GM12878 (cell line): ENCODE data around the gene RAP1GDS1. TPM values are rescaled to one million over a fixed set of nuclear protein-coding genes. Genes with fewer than 3 reads are reported as not detected.

Experiments
- CEBPB ChIP-seq, 2 experiments: fragments of 150-350 bp in 1 of 2; IDR thresholded peaks; 2 replicates each; pipeline ENCODE4 v1.6.1; 2012 to 2014; ENCODE audit warnings: low read depth in 2 of 2, low read length in 2 of 2, borderline replicate concordance in 1 of 2, inconsistent platforms in 1 of 2
- CHD4 ChIP-seq: fragments of 200-600 bp; sonication (generic); IDR thresholded peaks from 2 replicates; pipeline ENCODE4 v1.6.1; 2016; ENCODE audit warnings: mild to moderate bottlenecking
- CREM ChIP-seq: IDR thresholded peaks from 2 replicates; pipeline ENCODE4 v1.6.1; 2014; ENCODE audit warnings: antibody characterized with exemption, low read depth
- EGR1 ChIP-seq, 2 experiments: IDR thresholded peaks; 1 replicate in 1 of 2; 2 replicates in 1 of 2; pipeline ENCODE4 v1.6.1; 2011 to 2012; ENCODE audit warnings: low read depth in 2 of 2, low read length in 2 of 2, borderline replicate concordance in 1 of 2, mild to moderate bottlenecking in 1 of 2, moderate library complexity in 1 of 2
- IKZF1 ChIP-seq: fragments of 450-650 bp; conservative IDR thresholded peaks from 2 replicates; pipeline ENCODE4 v1.6.1; 2017; ENCODE audit warnings: antibody characterized with exemption, mild to moderate bottlenecking
- IRF4 ChIP-seq: IDR thresholded peaks from 2 replicates; pipeline ENCODE4 v1.6.1; 2011; ENCODE audit warnings: low read depth, low read length
- MEF2B ChIP-seq: fragments of 450-650 bp; IDR thresholded peaks from 2 replicates; pipeline ENCODE4 v1.6.1; 2018; ENCODE audit warnings: mild to moderate bottlenecking, moderate library complexity; ENCODE audit not compliant: partially characterized antibody, poor library complexity, severe bottlenecking
- NFYA ChIP-seq: IDR thresholded peaks from 2 replicates; pipeline ENCODE4 v1.6.1; 2011; ENCODE audit warnings: low read depth, mild to moderate bottlenecking, low read length, improper control_type of control experiment, borderline replicate concordance
- PAX5 ChIP-seq: IDR thresholded peaks from 2 replicates; pipeline ENCODE4 v1.6.1; 2011; ENCODE audit warnings: low read depth, low read length, borderline replicate concordance
- STAT3 ChIP-seq: IDR thresholded peaks from 2 replicates; pipeline ENCODE4 v1.6.1; 2011; ENCODE audit warnings: low read depth, low read length, improper control_type of control experiment
- SUPT20H ChIP-seq: IDR thresholded peaks from 2 replicates; pipeline ENCODE4 v1.6.1; 2011; ENCODE audit warnings: low read depth, mild to moderate bottlenecking, low read length, moderate library complexity, borderline replicate concordance; ENCODE audit not compliant: control insufficient read depth
- YY1 ChIP-seq: IDR thresholded peaks from 2 replicates; pipeline ENCODE4 v1.6.1; 2011; ENCODE audit warnings: low read depth, mild to moderate bottlenecking, low read length
- polyA plus RNA-seq, 11 experiments: library from polyadenylated mRNA; depleted of rRNA in 4 of 11; unstranded in 6 of 11; stranded (reverse) in 5 of 11; fragments of >200 nt; fragmentation: Nextera tagmentation in 4 of 11; fragmentation: Illumina TruSeq in 1 of 11; extraction: Ambion mirVana in 4 of 11; extraction: Trizol in 1 of 11; gene quantifications; 1 replicate in 1 of 11; 2 replicates in 10 of 11; pipeline versions ENCODE4 v1.2.1 to v1.2.3, GENCODE V29; 2011 to 2016; ENCODE audit warnings: inconsistent platforms in 2 of 11, missing spikeins in 2 of 11, low read depth in 1 of 11
- total RNA-seq, 4 experiments: library from RNA; depleted of rRNA in 3 of 4; stranded (reverse); fragments of >200 nt in 3 of 4; fragmentation: Illumina TruSeq in 1 of 4; extraction: Trizol in 1 of 4; gene quantifications; 2 replicates each; pipeline versions ENCODE4 v1.2.1 to v1.2.3, GENCODE V29; 2013 to 2021
- TF ChIP-seq, protein P1 (sequence below): IDR thresholded peaks from 2 replicates; pipeline ENCODE4 v1.6.1; 2012; ENCODE audit warnings: low read depth, low read length, improper control_type of control experiment
- TF ChIP-seq, protein P2 (sequence below): fragments of 450-650 bp; IDR thresholded peaks from 2 replicates; pipeline ENCODE4 v1.6.1; 2017; ENCODE audit warnings: low read depth, mild to moderate bottlenecking, moderate library complexity
- TF ChIP-seq, protein P3 (sequence below): fragments of 450-650 bp; IDR thresholded peaks from 2 replicates; pipeline ENCODE4 v1.6.1; 2017; ENCODE audit warnings: mild to moderate bottlenecking

Gene RAP1GDS1
- total and polyA plus RNA-seq, 10 of the 15 experiments (the other 5 are each of a cell fraction or from before 2014, with no cell fraction given) = 12.0 to 30.5 (median 20.7) TPM

DNA sequence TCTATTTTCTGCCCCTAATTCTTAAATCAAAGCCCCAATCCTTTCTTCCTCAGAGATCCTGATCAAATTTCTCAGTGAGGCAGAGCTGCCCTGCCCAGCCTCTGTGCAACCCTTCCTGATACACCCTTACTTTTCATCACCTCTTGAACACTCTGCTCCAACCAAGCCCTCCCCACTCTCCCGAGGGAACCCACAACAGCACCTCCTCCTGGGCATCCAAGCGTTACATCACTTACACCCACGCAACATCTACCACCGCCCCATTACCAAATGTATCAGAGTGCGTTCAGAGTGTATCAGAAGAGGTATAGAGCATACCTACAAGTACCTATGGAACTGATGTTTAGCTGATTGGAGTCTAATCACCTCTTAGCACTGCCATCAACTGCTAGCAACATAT lies 186.5 kb downstream of the RAP1GDS1 start (continued):
- no peak for TF ChIP-seq NFYA
- 0 out of 2 replicates have a peak, but pooled peaks have one; percentile 13 for TF ChIP-seq IKZF1
- no peak for TF ChIP-seq CREM
- TF ChIP-seq YY1 = no peak
- TF ChIP-seq PAX5 = peak; percentile 72
- peak in 1 of 2 experiments; percentile 72; a peak in 2 of 3 replicates for TF ChIP-seq EGR1 (IDR thresholded peaks at IDR 0.05; ENCODE audit: borderline replicate concordance in 1 of 2, low read depth in 2 of 2, low read length in 2 of 2)
- TF ChIP-seq, protein P1, sequence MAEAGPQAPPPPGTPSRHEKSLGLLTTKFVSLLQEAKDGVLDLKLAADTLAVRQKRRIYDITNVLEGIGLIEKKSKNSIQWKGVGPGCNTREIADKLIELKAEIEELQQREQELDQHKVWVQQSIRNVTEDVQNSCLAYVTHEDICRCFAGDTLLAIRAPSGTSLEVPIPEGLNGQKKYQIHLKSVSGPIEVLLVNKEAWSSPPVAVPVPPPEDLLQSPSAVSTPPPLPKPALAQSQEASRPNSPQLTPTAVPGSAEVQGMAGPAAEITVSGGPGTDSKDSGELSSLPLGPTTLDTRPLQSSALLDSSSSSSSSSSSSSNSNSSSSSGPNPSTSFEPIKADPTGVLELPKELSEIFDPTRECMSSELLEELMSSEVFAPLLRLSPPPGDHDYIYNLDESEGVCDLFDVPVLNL = no peak
- TF ChIP-seq STAT3 = no peak
- TF ChIP-seq CHD4 = no peak
- no peak for TF ChIP-seq CEBPB (IDR thresholded peaks at IDR 0.05; ENCODE audit: borderline replicate concordance in 1 of 2, low read depth in 2 of 2, low read length in 2 of 2)
- TF ChIP-seq SUPT20H = no peak
- peak; percentile 26 for TF ChIP-seq MEF2B
- TF ChIP-seq, protein P2, sequence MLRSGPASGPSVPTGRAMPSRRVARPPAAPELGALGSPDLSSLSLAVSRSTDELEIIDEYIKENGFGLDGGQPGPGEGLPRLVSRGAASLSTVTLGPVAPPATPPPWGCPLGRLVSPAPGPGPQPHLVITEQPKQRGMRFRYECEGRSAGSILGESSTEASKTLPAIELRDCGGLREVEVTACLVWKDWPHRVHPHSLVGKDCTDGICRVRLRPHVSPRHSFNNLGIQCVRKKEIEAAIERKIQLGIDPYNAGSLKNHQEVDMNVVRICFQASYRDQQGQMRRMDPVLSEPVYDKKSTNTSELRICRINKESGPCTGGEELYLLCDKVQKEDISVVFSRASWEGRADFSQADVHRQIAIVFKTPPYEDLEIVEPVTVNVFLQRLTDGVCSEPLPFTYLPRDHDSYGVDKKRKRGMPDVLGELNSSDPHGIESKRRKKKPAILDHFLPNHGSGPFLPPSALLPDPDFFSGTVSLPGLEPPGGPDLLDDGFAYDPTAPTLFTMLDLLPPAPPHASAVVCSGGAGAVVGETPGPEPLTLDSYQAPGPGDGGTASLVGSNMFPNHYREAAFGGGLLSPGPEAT = no peak
- TF ChIP-seq IRF4 = no peak
- TF ChIP-seq, protein P3, sequence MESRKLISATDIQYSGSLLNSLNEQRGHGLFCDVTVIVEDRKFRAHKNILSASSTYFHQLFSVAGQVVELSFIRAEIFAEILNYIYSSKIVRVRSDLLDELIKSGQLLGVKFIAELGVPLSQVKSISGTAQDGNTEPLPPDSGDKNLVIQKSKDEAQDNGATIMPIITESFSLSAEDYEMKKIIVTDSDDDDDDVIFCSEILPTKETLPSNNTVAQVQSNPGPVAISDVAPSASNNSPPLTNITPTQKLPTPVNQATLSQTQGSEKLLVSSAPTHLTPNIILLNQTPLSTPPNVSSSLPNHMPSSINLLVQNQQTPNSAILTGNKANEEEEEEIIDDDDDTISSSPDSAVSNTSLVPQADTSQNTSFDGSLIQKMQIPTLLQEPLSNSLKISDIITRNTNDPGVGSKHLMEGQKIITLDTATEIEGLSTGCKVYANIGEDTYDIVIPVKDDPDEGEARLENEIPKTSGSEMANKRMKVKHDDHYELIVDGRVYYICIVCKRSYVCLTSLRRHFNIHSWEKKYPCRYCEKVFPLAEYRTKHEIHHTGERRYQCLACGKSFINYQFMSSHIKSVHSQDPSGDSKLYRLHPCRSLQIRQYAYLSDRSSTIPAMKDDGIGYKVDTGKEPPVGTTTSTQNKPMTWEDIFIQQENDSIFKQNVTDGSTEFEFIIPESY = no peak
- TF ChIP-seq, all 136 proteins: peak for 4
